HEK293 (cell line): ENCODE results near the gene STRIP1.

Experiments
- CTCF ChIA-PET: fragments of 350-600 bp; formaldehyde crosslinking; extraction: SDS; loops from one replicate; lab custom pipeline; 2021; ENCODE audit warnings: antibody characterized with exemption; lab: Yijun Ruan, JAX
- POLR2A ChIA-PET: fragments of 300-600 bp; formaldehyde crosslinking; extraction: SDS; loops from one replicate; lab custom pipeline; 2020; ENCODE audit warnings: antibody characterized with exemption, inconsistent platforms; lab: Yijun Ruan, JAX
- H3K27ac ChIP-seq: fragments of 200-500 bp; sonication (Bioruptor generic); 2 replicates; pipeline ENCODE4 v1.5.1; 2014; ENCODE audit warnings: low read depth, low read length, control low read depth, inconsistent platforms; ENCODE audit errors: extremely low read depth
- H3K36me3 ChIP-seq, 2 experiments: fragments of 200-500 bp in 1 of 2; sonication (Bioruptor generic) in 1 of 2; 1 replicate in 1 of 2; 2 replicates in 1 of 2; pipeline ENCODE4 v1.5.1; 2014 to 2017; ENCODE audit warnings: inconsistent platforms in 2 of 2, low read length in 2 of 2; ENCODE audit not compliant: control insufficient read depth in 2 of 2, insufficient read depth in 1 of 2
- H3K4me1 ChIP-seq: fragments of 200-500 bp; sonication (Bioruptor generic); 2 replicates; pipeline ENCODE4 v1.5.1; 2014; ENCODE audit warnings: mild to moderate bottlenecking, low read length, inconsistent platforms; ENCODE audit not compliant: control insufficient read depth, insufficient read depth
- H3K4me3 ChIP-seq: 2 replicates; pipeline ENCODE4 v1.5.1; 2011; ENCODE audit warnings: low read depth, mild to moderate bottlenecking, control low read depth, low read length, moderate library complexity
- H3K9me3 ChIP-seq: fragments of 200-500 bp; sonication (Bioruptor generic); 2 replicates; pipeline ENCODE4 v1.5.1; 2014; ENCODE audit warnings: low read depth, low read length, inconsistent platforms; ENCODE audit not compliant: control insufficient read depth, insufficient read depth
- GLI2 ChIP-seq: fragments of 450-650 bp; formaldehyde crosslinking; IDR thresholded peaks from 2 replicates; pipeline ENCODE4; 2017; ENCODE audit warnings: missing biosample characterization, missing genetic modification characterization, low read depth, borderline replicate concordance
- GLIS2 ChIP-seq: fragments of 450-650 bp; formaldehyde crosslinking; IDR thresholded peaks from 2 replicates; pipeline ENCODE4 v1.5.1; 2016; ENCODE audit warnings: missing biosample characterization, missing genetic modification characterization
- REPIN1 ChIP-seq: fragments of 450-650 bp; formaldehyde crosslinking; IDR thresholded peaks from 2 replicates; pipeline ENCODE4 v1.5.1; 2017; ENCODE audit warnings: missing biosample characterization, missing genetic modification characterization, low read depth
- WT1 ChIP-seq: fragments of 450-650 bp; formaldehyde crosslinking; IDR thresholded peaks from 2 replicates; pipeline ENCODE4 v1.5.1; 2016; ENCODE audit warnings: missing biosample characterization, missing genetic modification characterization
- ZNF311 ChIP-seq: fragments of 450-650 bp; formaldehyde crosslinking; IDR thresholded peaks from 2 replicates; pipeline ENCODE4 v1.5.1; 2017; ENCODE audit warnings: missing biosample characterization, missing genetic modification characterization, borderline replicate concordance
- ZNF324 ChIP-seq: fragments of 450-650 bp; formaldehyde crosslinking; IDR thresholded peaks from 2 replicates; pipeline ENCODE4 v1.5.1; 2016; ENCODE audit warnings: missing biosample characterization, missing genetic modification characterization
- ZNF416 ChIP-seq: fragments of 450-650 bp; formaldehyde crosslinking; IDR thresholded peaks from 2 replicates; pipeline ENCODE4 v1.5.1; 2016; ENCODE audit warnings: missing biosample characterization, missing genetic modification characterization
- ZNF549 ChIP-seq: fragments of 450-650 bp; IDR thresholded peaks from 2 replicates; pipeline ENCODE4 v1.5.1; 2018; ENCODE audit warnings: missing biosample characterization, missing genetic modification characterization, mild to moderate bottlenecking, inconsistent platforms, moderate library complexity
- ZNF555 ChIP-seq: fragments of 450-650 bp; formaldehyde crosslinking; conservative IDR thresholded peaks from 2 replicates; pipeline ENCODE4 v1.5.1; 2017; ENCODE audit warnings: missing biosample characterization, mild to moderate bottlenecking, missing genetic modification characterization, inconsistent platforms
- ZNF629 ChIP-seq: fragments of 450-650 bp; formaldehyde crosslinking; IDR thresholded peaks from 2 replicates; pipeline ENCODE4 v1.5.1; 2017; ENCODE audit warnings: missing biosample characterization, missing genetic modification characterization
- ZNF658 ChIP-seq: fragments of 450-650 bp; formaldehyde crosslinking; IDR thresholded peaks from 2 replicates; pipeline ENCODE4; 2016; ENCODE audit warnings: missing biosample characterization, missing genetic modification characterization
- ZNF660 ChIP-seq: fragments of 450-650 bp; IDR thresholded peaks from 2 replicates; pipeline ENCODE4 v1.5.1; 2018; ENCODE audit warnings: missing biosample characterization, mild to moderate bottlenecking, missing genetic modification characterization
- ZNF747 ChIP-seq: fragments of 450-650 bp; formaldehyde crosslinking; IDR thresholded peaks from 2 replicates; pipeline ENCODE4 v1.5.1; 2016; ENCODE audit warnings: missing biosample characterization, missing genetic modification characterization
- ZSCAN16 ChIP-seq: fragments of 450-650 bp; formaldehyde crosslinking; IDR thresholded peaks from 2 replicates; pipeline ENCODE4 v1.5.1; 2016; ENCODE audit warnings: missing biosample characterization, missing genetic modification characterization
- TF ChIP-seq, protein P1 (sequence below): fragments of 450-650 bp; formaldehyde crosslinking; IDR thresholded peaks from 2 replicates; pipeline ENCODE4 v1.5.1; 2016; ENCODE audit warnings: missing biosample characterization, missing genetic modification characterization, low read depth
- TF ChIP-seq, protein P2 (sequence below): fragments of 450-650 bp; formaldehyde crosslinking; IDR thresholded peaks from 2 replicates; pipeline ENCODE4 v1.5.1; 2016; ENCODE audit warnings: missing biosample characterization, missing genetic modification characterization
- TF ChIP-seq, protein P3 (sequence below): fragments of 450-650 bp; formaldehyde crosslinking; IDR thresholded peaks from 2 replicates; pipeline ENCODE4 v1.5.1; 2017; ENCODE audit warnings: missing biosample characterization, missing genetic modification characterization

The STRIP1 gene

DNA sequence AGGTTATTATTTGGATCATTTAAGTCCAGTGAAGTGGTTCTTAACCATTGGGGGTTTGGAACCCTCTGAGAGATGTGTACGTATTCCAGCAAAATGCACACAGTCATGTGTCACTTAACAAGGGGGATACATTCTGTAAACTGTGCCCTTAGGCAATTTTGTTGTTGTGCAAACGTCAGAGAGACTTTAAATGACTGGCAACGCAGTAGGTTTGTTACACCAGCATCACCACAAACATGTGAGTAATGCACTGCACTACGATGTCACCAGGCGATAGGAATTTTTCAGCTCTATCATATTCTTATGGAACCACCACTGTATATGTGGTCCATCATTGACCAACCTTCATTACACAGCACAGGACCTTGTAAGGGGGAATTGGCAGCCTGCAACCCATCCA, 37.9 kb upstream of the STRIP1 start (continued):
- TF ChIP-seq, protein P1, sequence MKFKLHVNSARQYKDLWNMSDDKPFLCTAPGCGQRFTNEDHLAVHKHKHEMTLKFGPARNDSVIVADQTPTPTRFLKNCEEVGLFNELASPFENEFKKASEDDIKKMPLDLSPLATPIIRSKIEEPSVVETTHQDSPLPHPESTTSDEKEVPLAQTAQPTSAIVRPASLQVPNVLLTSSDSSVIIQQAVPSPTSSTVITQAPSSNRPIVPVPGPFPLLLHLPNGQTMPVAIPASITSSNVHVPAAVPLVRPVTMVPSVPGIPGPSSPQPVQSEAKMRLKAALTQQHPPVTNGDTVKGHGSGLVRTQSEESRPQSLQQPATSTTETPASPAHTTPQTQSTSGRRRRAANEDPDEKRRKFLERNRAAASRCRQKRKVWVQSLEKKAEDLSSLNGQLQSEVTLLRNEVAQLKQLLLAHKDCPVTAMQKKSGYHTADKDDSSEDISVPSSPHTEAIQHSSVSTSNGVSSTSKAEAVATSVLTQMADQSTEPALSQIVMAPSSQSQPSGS (tag by site-specific recombination), result no peak
- no peak for TF ChIP-seq GLI2
- no peak for TF ChIP-seq ZNF549 (tag by site-specific recombination)
- TF ChIP-seq ZNF660, result 0 out of 2 replicates have a peak, but pooled peaks have one; percentile 24
- no peak for TF ChIP-seq ZNF555 (tag by site-specific recombination)
- no peak for TF ChIP-seq ZNF324 (tag by site-specific recombination)
- no peak for TF ChIP-seq ZNF658 (tag by site-specific recombination)
- no peak for TF ChIP-seq ZNF747
- TF ChIP-seq ZNF629 (tag by site-specific recombination), result peak; percentile 94
- TF ChIP-seq, protein P2, sequence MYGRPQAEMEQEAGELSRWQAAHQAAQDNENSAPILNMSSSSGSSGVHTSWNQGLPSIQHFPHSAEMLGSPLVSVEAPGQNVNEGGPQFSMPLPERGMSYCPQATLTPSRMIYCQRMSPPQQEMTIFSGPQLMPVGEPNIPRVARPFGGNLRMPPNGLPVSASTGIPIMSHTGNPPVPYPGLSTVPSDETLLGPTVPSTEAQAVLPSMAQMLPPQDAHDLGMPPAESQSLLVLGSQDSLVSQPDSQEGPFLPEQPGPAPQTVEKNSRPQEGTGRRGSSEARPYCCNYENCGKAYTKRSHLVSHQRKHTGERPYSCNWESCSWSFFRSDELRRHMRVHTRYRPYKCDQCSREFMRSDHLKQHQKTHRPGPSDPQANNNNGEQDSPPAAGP (tag by site-specific recombination), result no peak

DNA sequence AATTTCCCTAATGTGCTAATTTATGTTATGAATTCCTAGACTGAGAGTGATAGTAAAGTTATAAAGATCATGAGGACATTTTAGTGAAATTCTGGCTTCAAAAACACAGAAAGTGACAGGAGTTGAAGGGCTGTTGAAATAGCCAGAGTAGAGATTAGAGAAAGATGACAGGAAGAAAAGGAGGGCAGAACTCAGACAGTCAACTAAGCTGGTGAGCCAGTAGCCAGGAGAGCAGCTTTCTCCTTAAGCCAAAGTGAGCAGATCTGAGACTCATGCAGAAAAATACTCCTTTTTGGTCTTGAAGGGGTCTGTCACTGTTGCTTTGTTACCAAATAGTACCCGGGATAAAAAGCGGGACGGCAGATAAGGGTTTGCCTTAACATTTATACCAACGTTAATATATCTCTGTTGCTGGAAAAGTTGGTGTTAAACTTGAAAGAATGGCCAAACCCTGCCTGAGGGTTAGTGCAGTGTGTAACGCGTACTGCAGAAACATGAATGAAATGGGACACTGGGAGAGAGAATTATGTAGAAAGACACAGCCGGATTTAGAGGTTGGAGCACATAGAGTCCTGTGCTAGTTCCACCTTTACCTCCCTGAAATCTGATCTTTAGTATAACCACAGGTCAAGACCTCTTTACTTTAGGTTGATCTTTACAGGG, 37.1 kb upstream of the STRIP1 start:
- peaks cover 0 to 9% of the 10 kb centered on the region in 2 experiments; a peak in 2 of 3 replicates for H3K36me3 ChIP-seq
- H3K9me3 ChIP-seq, result no peaks in the 10 kb centered on the region
- TF ChIP-seq WT1 (tag by site-specific recombination), result peak; percentile 80; the same call in 1 of the 2 replicates
- TF ChIP-seq ZNF629 (tag by site-specific recombination), result no peak
- TF ChIP-seq GLI2, result no peak
- TF ChIP-seq GLIS2 (tag by site-specific recombination), result no peak
- TF ChIP-seq, all 188 proteins: peak for 1
- Histone ChIP-seq H3K4me1 (peaks cover 6% of the 10 kb centered on the region; the same call in 1 of the 2 replicates), H3K27ac (no peak overlapping the region), H3K4me3 (no peak overlapping the region)
- ChIA-PET CTCF (interaction anchor here (0.5 to 4.5 kb wide), 9 partner anchors 13 to 499 kb away, joined by 3 to 34 read pairs (median 3); partner anchors contain the start of gene AHCYL1), POLR2A (interaction anchor here (3.1 kb wide), 1 partner anchor 13 kb away, joined by 11 read pairs; the partner anchor contains the start of gene AHCYL1)

DNA sequence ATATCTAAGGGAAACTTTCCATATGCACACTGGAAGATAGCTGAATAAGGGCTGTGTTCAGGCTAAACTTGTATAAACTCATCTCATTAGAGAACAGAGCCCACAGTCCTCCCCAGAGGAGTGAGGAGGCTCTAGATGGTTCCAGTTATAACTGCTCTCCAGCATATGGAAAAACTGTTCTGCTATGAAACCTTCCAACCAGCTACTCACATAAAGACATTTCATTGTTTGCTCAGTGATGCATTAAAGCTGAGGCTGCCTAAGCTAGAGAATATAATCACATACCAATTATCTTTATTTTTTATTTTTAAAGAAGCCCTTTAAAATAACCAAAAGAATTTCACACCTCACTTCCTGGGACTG, 36.6 kb upstream of the STRIP1 start:
- H3K4me3 ChIP-seq, result no peak overlapping the region
- H3K27ac ChIP-seq, result no peak overlapping the region
- ChIA-PET POLR2A (interaction anchor here (3.1 kb wide), 1 partner anchor 14 kb away, joined by 11 read pairs; the partner anchor contains the start of gene AHCYL1), CTCF (interaction anchor here (0.6 to 4.5 kb wide), 8 partner anchors 12 to 465 kb away, joined by 3 to 34 read pairs (median 4); partner anchors contain the start of gene AHCYL1)
- no peaks in the 10 kb centered on the region for H3K9me3 ChIP-seq
- TF ChIP-seq ZNF311 (tag by site-specific recombination), result no peak
- TF ChIP-seq ZSCAN16, result no peak
- TF ChIP-seq, protein P3, sequence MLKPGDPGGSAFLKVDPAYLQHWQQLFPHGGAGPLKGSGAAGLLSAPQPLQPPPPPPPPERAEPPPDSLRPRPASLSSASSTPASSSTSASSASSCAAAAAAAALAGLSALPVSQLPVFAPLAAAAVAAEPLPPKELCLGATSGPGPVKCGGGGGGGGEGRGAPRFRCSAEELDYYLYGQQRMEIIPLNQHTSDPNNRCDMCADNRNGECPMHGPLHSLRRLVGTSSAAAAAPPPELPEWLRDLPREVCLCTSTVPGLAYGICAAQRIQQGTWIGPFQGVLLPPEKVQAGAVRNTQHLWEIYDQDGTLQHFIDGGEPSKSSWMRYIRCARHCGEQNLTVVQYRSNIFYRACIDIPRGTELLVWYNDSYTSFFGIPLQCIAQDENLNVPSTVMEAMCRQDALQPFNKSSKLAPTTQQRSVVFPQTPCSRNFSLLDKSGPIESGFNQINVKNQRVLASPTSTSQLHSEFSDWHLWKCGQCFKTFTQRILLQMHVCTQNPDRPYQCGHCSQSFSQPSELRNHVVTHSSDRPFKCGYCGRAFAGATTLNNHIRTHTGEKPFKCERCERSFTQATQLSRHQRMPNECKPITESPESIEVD (tag by site-specific recombination), result peak; percentile 68
- TF ChIP-seq ZNF416 (tag by site-specific recombination), result no peak
- TF ChIP-seq REPIN1 (tag by site-specific recombination), result no peak
- peaks cover 0 to 9% of the 10 kb centered on the region in 2 experiments; a peak in 2 of 3 replicates for H3K36me3 ChIP-seq
- H3K4me1 ChIP-seq, result peaks cover 6% of the 10 kb centered on the region; the same call in 1 of the 2 replicates
